Adrenal gland (tissue), 12 donors: ENCODE results near the gene FXYD4. TPM values are rescaled to one million over a fixed set of nuclear protein-coding genes. Genes with fewer than 3 reads are reported as not detected.

Experiments used
- DNase-seq, 7 donors: peaks; one replicate each; pipeline ENCODE4 v3.0.0-alpha.2; 2019 to 2020
- H3K27ac ChIP-seq, 5 donors: fragments of 200-600 bp; sonication (generic) in 4 of 5; 1 replicate in 3 of 5; 2 replicates in 2 of 5; pipeline versions ENCODE4 v1.5.1 to v1.8.0; 2016 to 2020; ENCODE audit warnings: mild to moderate bottlenecking in 1 of 5
- H3K27me3 ChIP-seq: fragments of 200-600 bp; 2 replicates; pipeline ENCODE4 v1.8.0; 2021
- H3K36me3 ChIP-seq, 2 donors: fragments of 200-600 bp; replicated peaks in 1 of 2; 1 replicate in 1 of 2; 2 replicates in 1 of 2; pipeline versions ENCODE4 v1.5.1 to v1.8.0; 2018 to 2022
- H3K4me1 ChIP-seq, 2 donors: fragments of 200-600 bp; replicated peaks in 1 of 2; 1 replicate in 1 of 2; 2 replicates in 1 of 2; pipeline versions ENCODE4 v1.5.1 to v1.8.0; 2018 to 2021
- H3K4me3 ChIP-seq, 4 donors: fragments of 200-600 bp; sonication (generic) in 3 of 4; one replicate each; pipeline ENCODE4 v1.5.1; 2016 to 2018
- H3K9me3 ChIP-seq, 3 donors: fragments of 200-600 bp; sonication (generic) in 1 of 3; replicated peaks in 1 of 3; 1 replicate in 2 of 3; 2 replicates in 1 of 3; pipeline versions ENCODE4 v1.5.1 to v1.8.0; 2016 to 2021
- POLR2A ChIP-seq, 2 donors: fragments of 450-650 bp; IDR thresholded peaks; one replicate each; pipeline ENCODE4 v1.6.1; 2017; ENCODE audit warnings: antibody characterized with exemption in 2 of 2, mild to moderate bottlenecking in 2 of 2, moderate library complexity in 1 of 2
- WGBS, 4 donors: extraction: QIAGEN DNeasy Blood & Tissue Kit in 2 of 4; methylation state at CpG; one replicate each; pipeline versions ENCODE4 v1.1.5 to v1.1.7; 2013 to 2017; 5-methylcytosine and 5-hydroxymethylcytosine counted together
- intact Hi-C, 2 donors: fragments of 100-400 bp; cut with DNase I; formaldehyde crosslinking; loops; one replicate each; pipeline versions ENCODE4 v1.14.1 to v1.15.0; 2022 to 2023
- polyA plus RNA-seq, 3 donors: library from polyadenylated mRNA; stranded (reverse); fragments of 200-250 nt in 2 of 3; fragments of 350-450 nt in 1 of 3; fragmentation: Illumina TruSeq in 1 of 3; extraction: RNeasy Lipid Tissue Mini Kit (QIAGEN cat#74804) in 1 of 3; gene quantifications; one replicate each; pipeline ENCODE4 v1.2.3, GENCODE V29; 2013 to 2014
- total RNA-seq, 9 donors: library from RNA; depleted of rRNA in 4 of 9; stranded (reverse); fragments of >200 nt in 4 of 9; fragments of 120-200 nt in 1 of 9; fragmentation: NEBNext Ultra II Directional in 1 of 9; extraction: Animal tissue kit (Norgen Biotek cat#: 25700) in 1 of 9; gene quantifications; one replicate each; pipeline versions ENCODE4 v1.1.0 to v1.2.4, GENCODE V29; 2013 to 2023
- TF ChIP-seq, protein P1 (sequence below), 6 experiments: fragments of 450-650 bp in 4 of 6; fragments of 200-600 bp in 2 of 6; sonication (generic) in 1 of 6; IDR thresholded peaks; 1 replicate in 5 of 6; 2 replicates in 1 of 6; pipeline versions ENCODE4 v1.5.1 to v1.8.0; 2016 to 2021; ENCODE audit warnings: antibody characterized with exemption in 6 of 6, mild to moderate bottlenecking in 2 of 6, moderate library complexity in 1 of 6
- donor health status: healthy with polysubstance abuse.
- donor health status: Bipolar disorder and iron deficiency.
- donor health status: DM: yes; HTN: yes; CAD: no.
- donor health status: DM: no; HTN: no; CAD: no.
- donor health status: DM: no; HTN: no; CAD: no.
- donor health status: DM: yes; HTN: yes; CAD: no.

FXYD4 gene
- total and polyA plus RNA-seq, 12 donors, result 0.86 TPM; not detected in 11

DNA sequence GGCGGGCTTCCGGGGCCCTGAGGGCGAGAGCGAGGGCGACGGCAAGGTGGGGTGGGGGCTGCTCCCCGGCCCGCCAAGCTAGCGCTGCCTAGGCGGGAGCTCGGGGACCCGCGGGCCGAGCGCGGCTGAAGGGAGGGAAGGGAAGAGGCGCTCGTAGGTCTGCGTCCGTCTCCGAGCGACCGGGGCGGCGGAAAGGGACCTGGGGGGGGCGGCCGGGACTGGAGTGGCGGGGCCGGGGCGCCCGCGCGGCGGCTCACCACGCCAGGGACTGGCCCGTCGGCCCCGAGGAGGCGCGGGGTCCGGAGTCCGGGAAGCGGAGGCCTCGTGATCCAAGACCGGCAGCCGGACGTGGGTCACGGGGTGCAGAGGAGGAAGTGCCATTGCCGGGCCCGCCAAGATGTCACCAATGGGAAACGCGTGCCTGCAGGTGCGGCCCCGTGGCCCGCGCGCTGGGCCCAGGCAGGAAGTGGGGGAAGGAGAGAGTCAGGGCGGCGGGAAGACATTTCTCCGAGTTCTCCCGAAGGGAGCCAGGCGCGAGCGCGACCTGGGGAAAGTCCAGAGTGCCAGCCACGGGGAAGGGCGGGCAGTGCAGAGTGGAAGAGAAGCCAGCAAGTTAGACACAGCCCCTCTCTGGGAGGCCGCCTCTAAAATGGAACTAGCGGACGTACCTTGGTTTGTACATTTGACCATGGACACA, 25.6 kb downstream of the FXYD4 start:
- Histone ChIP-seq H3K36me3 (peaks cover 0 to 25% of the 10 kb centered on the region in 2 donors), H3K27me3 (no peaks in the 10 kb centered on the region), H3K4me3 (peak overlapping the region in 2 of 4 donors; percentile 66 to 92), H3K9me3 (no peaks in the 10 kb centered on the region), H3K4me1 (peaks cover 25 to 66% of the 10 kb centered on the region in 2 donors), H3K27ac (peak overlapping the region; percentile 94 to 100 (median 98))
- 0 to 1% (median 0%) methylated on average over 4 to 70 of the region's 70 CpGs for WGBS, 4 donors
- intact Hi-C loops, result loop anchor here in 1 of 2 donors (5.0 kb wide), 1 partner anchor 40 kb away; the partner anchor contains the start of gene ZNF487
- TF ChIP-seq, protein P1, sequence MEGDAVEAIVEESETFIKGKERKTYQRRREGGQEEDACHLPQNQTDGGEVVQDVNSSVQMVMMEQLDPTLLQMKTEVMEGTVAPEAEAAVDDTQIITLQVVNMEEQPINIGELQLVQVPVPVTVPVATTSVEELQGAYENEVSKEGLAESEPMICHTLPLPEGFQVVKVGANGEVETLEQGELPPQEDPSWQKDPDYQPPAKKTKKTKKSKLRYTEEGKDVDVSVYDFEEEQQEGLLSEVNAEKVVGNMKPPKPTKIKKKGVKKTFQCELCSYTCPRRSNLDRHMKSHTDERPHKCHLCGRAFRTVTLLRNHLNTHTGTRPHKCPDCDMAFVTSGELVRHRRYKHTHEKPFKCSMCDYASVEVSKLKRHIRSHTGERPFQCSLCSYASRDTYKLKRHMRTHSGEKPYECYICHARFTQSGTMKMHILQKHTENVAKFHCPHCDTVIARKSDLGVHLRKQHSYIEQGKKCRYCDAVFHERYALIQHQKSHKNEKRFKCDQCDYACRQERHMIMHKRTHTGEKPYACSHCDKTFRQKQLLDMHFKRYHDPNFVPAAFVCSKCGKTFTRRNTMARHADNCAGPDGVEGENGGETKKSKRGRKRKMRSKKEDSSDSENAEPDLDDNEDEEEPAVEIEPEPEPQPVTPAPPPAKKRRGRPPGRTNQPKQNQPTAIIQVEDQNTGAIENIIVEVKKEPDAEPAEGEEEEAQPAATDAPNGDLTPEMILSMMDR (IDR thresholded peaks at IDR 0.05), result no peak
- peak; percentile 75 to 81 for TF ChIP-seq POLR2A (IDR thresholded peaks at IDR 0.05)
- DNase-seq, result peak; percentile 88 to 96 (median 93)

DNA sequence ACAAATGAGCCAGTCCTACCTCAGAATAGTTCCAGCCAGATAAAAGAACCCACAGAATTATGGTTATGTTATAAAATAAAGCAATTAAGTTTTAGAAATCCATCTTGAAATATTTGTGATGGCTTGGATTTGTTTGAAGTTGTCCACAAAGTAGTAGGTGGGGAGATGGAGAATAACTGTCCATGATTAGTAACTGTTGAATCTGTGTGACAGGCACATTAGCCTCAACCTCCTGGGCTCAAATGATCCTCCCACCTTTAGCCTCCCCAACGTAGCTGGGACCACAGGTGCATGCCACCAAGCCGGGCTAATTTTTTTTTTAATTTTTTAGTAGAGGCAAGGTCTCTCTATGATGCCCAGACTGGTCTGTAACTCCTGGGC, 27.5 kb downstream of the FXYD4 start:
- peaks cover 25 to 82% of the 10 kb centered on the region in 2 donors for H3K4me1 ChIP-seq
- intact Hi-C loops, result loop anchor here in 1 of 2 donors (5.0 kb wide), 1 partner anchor 38 kb away; the partner anchor contains the start of gene ZNF487
- H3K27ac ChIP-seq, result peak overlapping the region in 1 of 5 donors; percentile 44
- no peaks in the 10 kb centered on the region for H3K27me3 ChIP-seq
- H3K36me3 ChIP-seq, result peaks cover 0 to 10% of the 10 kb centered on the region in 2 donors
- DNase-seq, result no peak
- no peaks in the 10 kb centered on the region for H3K9me3 ChIP-seq
- 57 to 80% (median 64%) methylated on average over 2 of the region's 2 CpGs for WGBS, 4 donors
- H3K4me3 ChIP-seq, result no peak overlapping the region
- no peak for TF ChIP-seq POLR2A (IDR thresholded peaks at IDR 0.05)
- TF ChIP-seq, protein P1 (IDR thresholded peaks at IDR 0.05), result no peak

DNA sequence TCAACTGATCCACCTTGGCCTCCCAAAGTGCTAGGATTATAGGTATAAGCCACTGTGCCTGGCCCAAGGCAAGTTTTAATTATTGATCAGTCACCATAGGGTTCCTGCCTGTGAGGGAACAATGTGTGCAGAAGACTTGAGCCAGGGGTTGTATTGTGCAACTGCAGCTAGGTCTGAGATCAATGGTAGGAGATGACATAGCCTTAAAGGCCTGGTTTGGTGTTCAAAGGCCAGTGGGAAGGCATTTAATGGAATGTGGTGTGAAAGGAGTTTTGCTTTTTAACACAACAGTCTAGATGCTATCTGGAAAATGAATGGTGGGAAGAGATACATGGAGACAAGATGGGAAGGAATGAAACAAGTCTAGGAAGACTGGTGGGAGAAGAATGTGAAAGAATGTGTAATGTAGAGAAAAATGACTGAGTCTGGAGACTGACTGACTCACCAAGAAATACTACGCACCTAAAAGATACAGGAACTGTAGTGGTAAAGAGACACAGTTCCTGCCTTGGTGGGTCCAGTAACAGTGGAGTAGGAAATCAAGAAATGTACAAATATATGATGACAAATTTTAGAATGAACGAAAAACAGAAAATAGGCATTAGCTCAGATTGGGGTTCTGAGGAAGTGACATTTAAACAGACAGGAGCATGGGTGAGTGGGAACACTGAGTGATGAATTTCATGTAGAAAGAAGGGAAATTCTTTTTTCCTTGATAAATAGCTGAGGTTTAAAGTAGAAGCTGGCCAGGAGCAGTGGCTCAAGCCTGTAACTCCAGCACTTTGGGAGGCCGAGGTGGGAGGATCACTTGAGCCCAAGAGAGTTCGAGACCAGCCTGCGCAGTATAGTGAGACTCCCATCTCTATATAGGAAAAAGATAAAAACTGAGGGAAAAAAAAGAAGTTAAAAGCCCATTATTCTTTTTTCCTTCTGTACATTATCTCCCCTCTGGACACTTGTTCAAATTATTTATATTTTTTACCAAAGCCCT, 28.2 kb downstream of the FXYD4 start:
- H3K27me3 ChIP-seq, result no peaks in the 10 kb centered on the region
- peak in 1 of 7 donors; percentile 48 for DNase-seq
- H3K4me3 ChIP-seq, result no peak overlapping the region
- peaks cover 29 to 84% of the 10 kb centered on the region in 2 donors for H3K4me1 ChIP-seq
- intact Hi-C loops, result loop anchor here in 1 of 2 donors (5.0 kb wide), 1 partner anchor 38 kb away; the partner anchor contains the start of gene ZNF487
- no peak for TF ChIP-seq POLR2A (IDR thresholded peaks at IDR 0.05)
- TF ChIP-seq, protein P1 (IDR thresholded peaks at IDR 0.05), result no peak
- peaks cover 0 to 4% of the 10 kb centered on the region in 2 donors for H3K36me3 ChIP-seq
- H3K9me3 ChIP-seq, result no peaks in the 10 kb centered on the region
- 83 to 89% (median 88%) methylated on average over 5 of the region's 5 CpGs for WGBS, 4 donors
- H3K27ac ChIP-seq, result peak overlapping the region in 1 of 5 donors; percentile 44

DNA sequence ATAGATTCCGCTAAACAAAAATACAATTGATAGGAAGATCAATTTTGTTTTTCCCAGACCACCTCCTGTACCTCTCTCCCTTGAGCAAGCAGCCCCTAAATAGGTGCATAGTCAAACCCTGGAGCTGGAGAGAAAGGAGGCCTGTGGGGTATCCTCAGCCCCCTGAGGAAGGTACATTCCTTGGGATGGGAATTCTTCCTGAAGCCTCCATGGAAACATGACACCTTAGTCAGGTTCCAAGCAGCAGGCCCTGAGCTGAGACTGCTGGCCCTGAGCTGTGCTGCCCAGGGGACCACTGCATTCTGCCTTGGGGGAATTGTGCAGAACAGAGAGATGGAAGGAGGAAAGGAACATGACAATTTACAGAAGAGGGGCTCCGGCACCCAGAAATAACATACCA, 30.2 kb downstream of the FXYD4 start:
- intact Hi-C loops, result no loop called here
- DNase-seq, result no peak
- no peak overlapping the region for H3K4me3 ChIP-seq
- H3K9me3 ChIP-seq, result no peaks in the 10 kb centered on the region
- no peak for TF ChIP-seq POLR2A (IDR thresholded peaks at IDR 0.05)
- TF ChIP-seq, protein P1 (IDR thresholded peaks at IDR 0.05), result no peak
- H3K27ac ChIP-seq, result peak overlapping the region in 1 of 5 donors; percentile 9
- peaks cover 0 to 4% of the 10 kb centered on the region in 2 donors for H3K36me3 ChIP-seq
- WGBS, 4 donors, result 71 to 94% (median 82%) methylated on average over 2 of the region's 2 CpGs
- no peaks in the 10 kb centered on the region for H3K27me3 ChIP-seq
- peaks cover 42 to 88% of the 10 kb centered on the region in 2 donors for H3K4me1 ChIP-seq
